Measurements from ENCODE around the gene LRRC75B. TPM values are rescaled to one million over a fixed set of nuclear protein-coding genes. Genes with fewer than 3 reads are reported as not detected.

The LRRC75B gene
- polyA plus RNA-seq, 1 of the 3 experiments (the other 2 are of a cell fraction): 12.3 TPM

DNA sequence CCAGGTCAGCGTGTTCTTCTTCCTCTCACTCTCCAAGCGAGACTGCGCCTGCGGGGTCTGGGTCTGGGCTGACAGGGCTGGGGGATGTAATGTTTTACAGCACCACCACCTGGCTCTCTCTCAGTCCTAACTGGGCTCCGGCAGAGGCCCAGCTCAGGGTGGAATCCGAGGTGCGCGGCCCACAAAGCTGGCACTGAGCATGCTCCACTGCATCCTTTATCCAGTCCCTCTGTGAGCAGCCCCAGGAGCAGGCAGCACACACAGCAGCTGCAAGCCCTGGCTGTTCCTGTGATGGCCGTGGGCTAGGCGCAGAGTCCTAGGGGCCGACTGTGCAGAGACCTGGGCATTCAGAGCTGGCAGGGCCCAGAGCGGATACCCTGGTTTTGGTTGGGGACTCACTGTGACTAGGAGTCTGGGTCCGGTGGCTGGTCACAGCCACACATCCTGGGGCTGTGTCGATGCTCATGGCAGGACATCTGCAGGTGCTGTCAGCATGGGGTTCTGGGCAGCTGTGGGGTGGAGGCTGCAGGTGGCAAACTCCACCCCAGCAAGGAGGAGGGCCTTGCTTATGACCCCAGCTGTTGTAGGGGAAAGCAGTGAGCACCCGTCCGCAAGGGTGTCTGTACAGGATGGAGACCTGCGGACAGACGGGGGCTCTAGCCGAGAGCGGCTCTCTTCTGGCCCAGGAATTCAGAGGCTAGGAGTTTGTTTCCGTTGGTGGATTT lies 4.0 kb downstream of the LRRC75B start:
- Histone ChIP-seq H4K20me1 (ENCODE audit: insufficient read depth) (no peaks in the 10 kb centered on the region), H3K9me3 (no peaks in the 10 kb centered on the region), H3K4me2 (no peak overlapping the region), H3K4me1 (ENCODE audit: control insufficient read depth in 1 of 2, insufficient read depth in 2 of 2, low read depth in 1 of 2, low read length in 1 of 2) (peaks cover 4 to 43% of the 10 kb centered on the region in 2 experiments; a peak in 2 of 4 replicates), H2AFZ (ENCODE audit: low read depth) (no peak overlapping the region), H3F3A (replicated peaks; ENCODE audit: insufficient read depth) (no peaks in the 10 kb centered on the region), H3K9me2 (no peaks in the 10 kb centered on the region), H3K9ac (no peak overlapping the region), H3K27ac (ENCODE audit: low read depth in 2 of 2, low read length in 1 of 2) (no peak overlapping the region; a peak in 1 of 4 replicates), H3K27me3 (ENCODE audit: insufficient read depth) (no peaks in the 10 kb centered on the region), H3K4me3 (ENCODE audit: low read depth in 2 of 2, low read length in 1 of 2) (no peak overlapping the region), H3K79me2 (ENCODE audit: insufficient read depth) (no peaks in the 10 kb centered on the region), H3K36me3 (replicated peaks in 1 of 2; ENCODE audit: control insufficient read depth in 1 of 2, insufficient read depth in 2 of 2, low read length in 1 of 2) (peaks cover 0 to 21% of the 10 kb centered on the region in 2 experiments)
- 89% methylated on average over 15 of the region's 21 CpGs for WGBS (ENCODE audit: low lambda C conversion rate)
- ChIA-PET POLR2A (interaction anchor here (1.1 kb wide), 1 partner anchor 34 kb away, joined by 6 read pairs; the partner anchor contains the start of gene GUCD1), CTCF (interaction anchor here (0.5 kb wide), 1 partner anchor 251 kb away, joined by 3 read pairs; no protein-coding TSS in a partner anchor)
- no peak for TF ChIP-seq CHD2 (IDR thresholded peaks at IDR 0.05; ENCODE audit: low read length, partially characterized antibody)
- TF ChIP-seq RCOR1 (IDR thresholded peaks at IDR 0.05; ENCODE audit: low read length): no peak
- TF ChIP-seq IRF3 (IDR thresholded peaks at IDR 0.05; ENCODE audit: low read depth, low read length): no peak
- no peak for TF ChIP-seq PBX3 (IDR thresholded peaks at IDR 0.05)
- TF ChIP-seq SMC3 (IDR thresholded peaks at IDR 0.05; ENCODE audit: low read depth, low read length): no peak
- no peak for TF ChIP-seq FOSL2 (IDR thresholded peaks at IDR 0.05; ENCODE audit: borderline replicate concordance, low read depth)
- DNase-seq: no peak

- peak; percentile 68 for DNase-seq
- Histone ChIP-seq H4K20me1 (ENCODE audit: insufficient read depth) (no peaks in the 10 kb centered on the region), H3K27me3 (ENCODE audit: insufficient read depth) (no peaks in the 10 kb centered on the region), H3K4me2 (no peak overlapping the region), H3K9ac (no peak overlapping the region), H3K4me3 (ENCODE audit: low read depth in 2 of 2, low read length in 1 of 2) (no peak overlapping the region), H3K36me3 (replicated peaks in 1 of 2; ENCODE audit: control insufficient read depth in 1 of 2, insufficient read depth in 2 of 2, low read length in 1 of 2) (peaks cover 0 to 21% of the 10 kb centered on the region in 2 experiments), H3K9me2 (no peaks in the 10 kb centered on the region), H3K4me1 (ENCODE audit: control insufficient read depth in 1 of 2, insufficient read depth in 2 of 2, low read depth in 1 of 2, low read length in 1 of 2) (peaks cover 9 to 46% of the 10 kb centered on the region in 2 experiments; a peak in 2 of 4 replicates), H3F3A (replicated peaks; ENCODE audit: insufficient read depth) (no peaks in the 10 kb centered on the region), H3K27ac (ENCODE audit: low read depth in 2 of 2, low read length in 1 of 2) (no peak overlapping the region; a peak in 1 of 4 replicates), H3K79me2 (ENCODE audit: insufficient read depth) (no peaks in the 10 kb centered on the region), H2AFZ (ENCODE audit: low read depth) (no peak overlapping the region), H3K9me3 (no peaks in the 10 kb centered on the region)
- CTCF ChIA-PET: interaction anchor here (0.5 kb wide), 1 partner anchor 252 kb away, joined by 3 read pairs; no protein-coding TSS in a partner anchor
- POLR2A ChIA-PET: interaction anchor here (0.7 to 1.1 kb wide), 2 partner anchors 12 to 33 kb away, joined by 3 to 6 read pairs; partner anchors contain the start of gene GUCD1
- TF ChIP-seq NFIC (IDR thresholded peaks at IDR 0.05; ENCODE audit: borderline replicate concordance) (peak; percentile 86), TCF12 (IDR thresholded peaks at IDR 0.05) (0 out of 2 replicates have a peak, but pooled peaks have one; percentile 9), NRF1 (IDR thresholded peaks at IDR 0.05; ENCODE audit: low read depth, low read length) (no peak)
- WGBS (ENCODE audit: low lambda C conversion rate): 49% methylated on average over 5 of the region's 13 CpGs
These were observed 4.5 kb downstream of the LRRC75B start for GRCh38 chr22:24588381-24588756.

All from SK-N-SH (cell line).